Stomach smooth muscle (tissue), 2 donors: ENCODE measurements around the gene CHST15.

Source experiments
- H3K27ac ChIP-seq: one replicate; pipeline ENCODE4 v1.7.0; 2013; ENCODE audit warnings: mild to moderate bottlenecking, low read length, inconsistent platforms
- H3K27me3 ChIP-seq, 2 donors: one replicate each; pipeline ENCODE4 v1.7.0; 2013; ENCODE audit warnings: low read length in 2 of 2; ENCODE audit not compliant: insufficient read depth in 2 of 2, control insufficient read depth in 1 of 2
- H3K36me3 ChIP-seq, 2 donors: one replicate each; pipeline ENCODE4 v1.7.0; 2013; ENCODE audit warnings: low read length in 2 of 2; ENCODE audit not compliant: control insufficient read depth in 2 of 2, insufficient read depth in 2 of 2
- H3K4me1 ChIP-seq: one replicate; pipeline ENCODE4 v1.7.0; 2013; ENCODE audit warnings: low read length; ENCODE audit not compliant: control insufficient read depth, insufficient read depth
- H3K4me3 ChIP-seq, 2 donors: one replicate each; pipeline ENCODE4 v1.7.0; 2013; ENCODE audit warnings: low read length in 2 of 2
- H3K9ac ChIP-seq, 2 donors: one replicate each; pipeline ENCODE4 v1.7.0; 2013; ENCODE audit warnings: low read length in 2 of 2, mild to moderate bottlenecking in 1 of 2
- H3K9me3 ChIP-seq, 2 donors: one replicate each; pipeline ENCODE4 v1.7.0; 2013; ENCODE audit warnings: low read length in 2 of 2; ENCODE audit not compliant: control insufficient read depth in 2 of 2
- donor health status: healthy.
- donor health status: Pancreatic carcinoma.

The CHST15 gene

DNA sequence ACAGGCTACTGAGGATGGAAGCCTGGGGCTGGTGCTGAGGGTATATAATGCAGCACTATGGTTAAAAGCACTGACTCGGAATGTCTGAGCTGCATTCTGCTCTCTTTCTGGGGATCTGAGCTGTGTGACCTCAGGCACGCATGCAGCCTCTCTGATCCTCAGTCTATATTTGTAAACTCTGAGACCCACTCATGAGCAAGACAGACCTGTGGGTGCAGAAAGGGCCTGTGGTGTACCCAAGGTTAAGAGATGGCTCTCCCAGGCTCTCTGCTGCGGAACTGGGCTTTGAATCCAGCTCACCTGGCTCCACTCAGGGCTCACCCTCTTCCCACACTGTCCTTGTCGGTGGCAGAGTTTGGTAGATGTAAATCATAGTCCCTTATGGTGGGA, 89.9 kb downstream of the CHST15 start:
- H3K27me3 ChIP-seq: no peaks in the 10 kb centered on the region
- no peaks in the 10 kb centered on the region for H3K9me3 ChIP-seq
- H3K27ac ChIP-seq: peak overlapping the region; percentile 97
- H3K9ac ChIP-seq: no peak overlapping the region
- H3K4me1 ChIP-seq: peaks cover 55% of the 10 kb centered on the region
- H3K4me3 ChIP-seq: no peak overlapping the region
- peaks cover 0 to 5% of the 10 kb centered on the region in 2 donors for H3K36me3 ChIP-seq

DNA sequence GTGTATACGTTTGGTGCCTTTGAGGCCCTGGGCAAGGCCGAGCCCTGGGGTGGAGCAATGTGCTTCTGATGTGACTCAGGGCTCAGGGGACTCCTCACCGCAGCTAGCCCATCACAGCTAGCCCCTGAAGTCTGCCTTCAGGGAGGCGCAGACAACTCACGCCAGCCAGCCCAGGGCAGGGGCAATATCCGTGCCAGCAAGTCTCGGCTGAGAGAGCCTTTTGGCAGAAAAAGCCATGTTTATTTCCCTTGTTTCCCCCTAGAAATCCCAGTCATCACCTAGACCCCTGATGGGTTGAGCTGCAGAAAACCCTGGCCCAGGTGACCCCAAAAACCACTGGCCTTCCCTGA, 90.4 kb downstream of the CHST15 start:
- no peaks in the 10 kb centered on the region for H3K9me3 ChIP-seq
- H3K27ac ChIP-seq: peak overlapping the region; percentile 97
- H3K4me1 ChIP-seq: peaks cover 50% of the 10 kb centered on the region
- no peaks in the 10 kb centered on the region for H3K27me3 ChIP-seq
- peaks cover 0 to 2% of the 10 kb centered on the region in 2 donors for H3K36me3 ChIP-seq
- no peak overlapping the region for H3K9ac ChIP-seq
- no peak overlapping the region for H3K4me3 ChIP-seq

DNA sequence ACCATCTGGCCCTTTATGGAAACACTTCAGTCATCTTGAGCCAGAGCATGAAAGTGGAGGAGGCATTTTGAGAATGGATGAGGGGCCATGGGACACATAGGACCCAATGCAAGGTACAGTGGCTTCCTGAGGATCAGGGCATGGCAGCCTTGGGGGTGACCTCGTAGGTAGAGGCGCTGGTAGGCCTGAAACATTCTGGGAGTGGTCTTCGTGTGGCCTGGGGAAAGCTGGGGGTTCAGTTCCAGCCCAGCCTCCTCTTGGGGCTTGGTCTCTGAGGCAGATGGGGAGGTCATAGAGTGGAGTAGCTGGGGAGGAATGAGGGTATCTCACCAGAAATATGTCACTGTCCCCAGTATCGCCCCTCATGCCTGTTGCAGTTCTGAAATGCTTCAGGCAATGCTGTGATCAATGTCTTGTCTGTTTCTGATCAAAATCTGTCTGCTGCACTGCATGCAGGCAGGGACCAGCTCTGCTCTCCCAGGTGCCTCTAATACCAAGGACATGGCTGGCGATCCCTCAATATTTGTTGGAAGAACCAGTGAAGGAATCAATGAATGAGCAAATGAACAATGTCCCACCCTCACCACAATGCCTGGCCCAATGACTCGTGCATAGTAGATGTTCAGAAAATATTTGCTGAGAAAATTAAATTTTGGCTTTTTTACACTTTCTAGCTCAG, 90.9 kb downstream of the CHST15 start:
- Histone ChIP-seq H3K36me3 (peaks cover 0 to 2% of the 10 kb centered on the region in 2 donors), H3K4me1 (peaks cover 48% of the 10 kb centered on the region), H3K27me3 (no peaks in the 10 kb centered on the region), H3K9me3 (no peaks in the 10 kb centered on the region), H3K9ac (no peak overlapping the region), H3K4me3 (no peak overlapping the region), H3K27ac (peak overlapping the region; percentile 97)

DNA sequence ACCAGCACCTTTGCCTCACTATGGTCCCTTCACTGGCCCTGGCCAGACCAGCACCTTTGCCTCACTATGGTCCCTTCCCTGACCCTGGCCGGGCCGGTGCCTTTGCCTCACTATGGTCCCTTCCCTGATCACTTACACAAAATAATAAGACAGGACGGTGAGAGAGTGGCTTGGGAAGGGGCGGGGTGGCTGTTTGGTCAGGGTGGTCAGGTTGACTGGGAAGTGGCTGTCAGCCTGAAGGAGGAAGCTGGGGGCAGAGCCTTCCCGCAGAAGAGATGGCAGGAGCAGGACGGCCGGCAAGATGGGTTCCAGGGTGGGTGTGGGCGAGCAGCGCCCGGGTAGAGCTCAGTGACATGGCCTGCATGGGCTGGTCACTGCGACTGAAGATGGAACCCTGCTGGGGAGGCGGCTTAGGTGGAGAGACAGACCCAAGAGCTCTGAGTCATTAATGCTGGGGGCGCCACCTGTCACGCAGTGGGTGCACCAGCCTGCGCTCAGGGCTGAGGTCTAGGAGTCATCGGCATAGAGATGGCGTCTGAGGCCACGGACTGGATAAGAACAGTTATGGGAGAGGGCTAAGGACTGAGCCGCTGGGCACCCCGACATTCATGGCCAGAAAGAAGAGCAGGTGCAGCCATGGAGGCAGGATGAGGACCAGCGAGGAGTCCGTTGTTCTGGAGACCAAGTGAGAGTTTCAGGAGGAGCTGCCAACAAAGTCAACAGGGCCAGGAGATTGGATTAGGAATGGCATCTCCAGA, 91.8 kb downstream of the CHST15 start:
- H3K9me3 ChIP-seq: no peaks in the 10 kb centered on the region
- peaks cover 0 to 2% of the 10 kb centered on the region in 2 donors for H3K36me3 ChIP-seq
- peak overlapping the region; percentile 11 for H3K27ac ChIP-seq

DNA sequence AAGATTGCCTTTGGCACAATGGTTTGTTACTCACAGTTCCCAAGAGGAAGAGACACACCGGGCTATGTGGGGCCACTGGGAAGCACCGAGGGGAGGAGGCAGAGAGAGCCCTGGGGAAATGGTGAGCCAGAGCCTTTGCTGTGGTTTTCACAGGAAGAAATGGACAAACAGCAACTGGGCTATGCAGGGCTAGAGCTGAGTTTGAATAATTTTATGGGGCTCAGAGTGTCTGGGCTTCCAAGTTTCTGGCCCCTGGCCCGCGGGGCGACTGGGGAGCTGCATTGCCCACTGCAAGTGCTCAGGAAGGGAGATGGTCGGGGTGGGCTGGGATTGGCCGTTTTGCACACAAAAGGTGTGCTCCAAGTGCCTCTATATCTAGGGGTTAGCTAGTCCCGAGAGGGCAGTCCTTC, 92.6 kb downstream of the CHST15 start:
- Histone ChIP-seq H3K27ac (peak overlapping the region; percentile 11), H3K9ac (no peak overlapping the region), H3K4me1 (peaks cover 39% of the 10 kb centered on the region), H3K36me3 (peaks cover 0 to 2% of the 10 kb centered on the region in 2 donors), H3K27me3 (no peaks in the 10 kb centered on the region), H3K4me3 (no peak overlapping the region), H3K9me3 (no peaks in the 10 kb centered on the region)

More for the DNA sequence above, 91.8 kb downstream of the CHST15 start:
- Histone ChIP-seq H3K4me3 (no peak overlapping the region), H3K4me1 (peaks cover 45% of the 10 kb centered on the region), H3K27me3 (no peaks in the 10 kb centered on the region), H3K9ac (no peak overlapping the region)

DNA sequence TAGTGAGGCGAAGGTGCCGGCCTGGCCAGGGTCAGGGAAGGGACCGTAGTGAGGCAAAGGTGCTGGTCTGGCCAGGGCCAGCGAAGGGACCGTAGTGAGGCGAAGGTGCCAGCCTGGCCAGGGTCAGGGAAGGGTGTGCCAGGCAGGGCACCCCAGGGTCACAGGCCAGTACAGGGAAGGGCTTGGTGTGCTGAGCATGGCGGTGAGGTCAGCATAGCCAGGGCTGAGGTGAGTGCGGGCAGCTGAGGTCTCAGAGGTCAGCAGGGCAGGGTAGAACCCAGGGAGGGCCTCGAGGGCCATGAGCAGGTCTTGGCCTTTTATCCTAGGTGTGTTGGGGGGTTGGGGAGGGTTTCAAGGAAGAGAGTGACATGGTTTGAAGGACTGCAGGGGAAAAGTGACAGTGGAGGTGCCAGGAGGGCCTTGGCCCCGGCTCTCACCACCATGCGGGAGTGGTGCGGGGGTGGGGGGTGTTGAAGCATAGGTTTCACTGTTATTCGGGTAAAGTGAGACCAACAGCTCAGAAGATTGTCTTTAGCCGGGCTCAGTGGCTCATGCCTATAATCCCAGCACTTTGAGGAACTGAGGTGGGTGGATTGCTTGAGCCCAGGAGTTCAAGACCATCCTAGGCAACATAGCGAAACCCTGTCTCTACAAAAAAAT, 93.3 kb downstream of the CHST15 start:
- Histone ChIP-seq H3K36me3 (peaks cover 0 to 2% of the 10 kb centered on the region in 2 donors), H3K27ac (no peak overlapping the region), H3K4me1 (peaks cover 39% of the 10 kb centered on the region), H3K9ac (no peak overlapping the region), H3K4me3 (no peak overlapping the region), H3K9me3 (no peaks in the 10 kb centered on the region), H3K27me3 (no peaks in the 10 kb centered on the region)

DNA sequence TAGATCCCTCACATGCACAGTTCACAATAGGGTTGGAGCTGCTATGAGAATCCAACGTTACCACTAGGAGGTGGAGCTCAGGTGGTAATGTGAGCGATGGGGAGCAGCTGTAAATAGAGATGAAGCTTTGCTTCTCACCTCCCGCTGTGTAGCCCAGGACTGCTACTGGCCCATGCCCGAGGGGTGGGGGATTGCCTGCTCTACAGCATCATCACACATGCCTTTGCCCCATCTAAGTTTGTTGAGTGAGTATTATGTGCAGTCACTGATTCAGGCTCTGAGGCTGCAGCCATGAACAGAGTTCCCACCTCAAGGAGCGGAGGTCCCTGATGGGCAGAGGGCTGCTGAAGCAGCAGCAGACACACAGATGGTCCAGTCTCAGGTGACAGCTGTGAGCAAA, 94.1 kb downstream of the CHST15 start:
- Histone ChIP-seq H3K27ac (no peak overlapping the region), H3K4me1 (peaks cover 38% of the 10 kb centered on the region), H3K9me3 (no peaks in the 10 kb centered on the region), H3K36me3 (peaks cover 0 to 2% of the 10 kb centered on the region in 2 donors), H3K9ac (no peak overlapping the region), H3K4me3 (no peak overlapping the region), H3K27me3 (no peaks in the 10 kb centered on the region)

DNA sequence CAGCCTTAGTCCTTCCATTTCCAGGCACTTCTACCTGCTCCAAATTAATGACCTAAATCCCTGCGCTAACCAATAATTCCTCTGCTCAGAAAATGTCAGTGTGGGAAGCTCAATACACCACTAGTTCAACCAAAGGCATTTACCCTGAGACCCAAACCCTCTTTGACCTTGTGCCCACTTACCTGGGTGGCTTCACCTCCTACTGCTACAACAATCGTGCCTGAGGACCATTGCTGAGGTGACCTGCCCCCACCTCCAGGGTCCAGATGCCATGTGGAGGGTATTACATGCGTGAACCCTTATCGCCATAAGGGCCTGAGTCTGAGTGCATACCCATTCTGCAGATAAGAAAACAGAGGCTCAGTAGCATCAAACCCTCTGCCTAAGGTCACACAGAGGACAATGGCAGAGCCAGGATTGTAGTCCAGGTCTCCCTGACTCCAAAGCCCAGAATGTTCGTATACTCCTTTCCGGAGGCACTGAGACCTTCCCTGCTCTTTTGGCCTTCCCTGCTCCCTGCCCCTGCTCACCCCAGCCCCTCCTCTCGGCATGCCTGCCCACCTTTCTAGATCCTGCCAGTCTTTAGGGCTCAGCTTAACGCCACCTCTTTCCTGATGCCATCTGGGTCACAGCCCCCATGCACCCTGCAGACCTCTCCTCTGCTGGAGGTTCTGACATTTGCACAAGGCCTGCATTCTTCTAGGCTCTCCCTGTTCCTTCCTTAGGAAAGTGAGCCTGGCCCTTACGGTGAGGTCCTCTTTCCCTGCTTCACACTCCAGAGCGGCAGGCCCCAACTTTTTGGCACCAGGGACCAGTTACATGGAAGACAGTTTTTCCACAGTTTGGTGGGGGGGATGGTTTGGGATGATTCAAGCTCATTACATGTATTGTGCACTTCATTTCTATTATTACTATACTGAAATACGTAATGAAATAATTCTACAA, 94.9 kb downstream of the CHST15 start:
- Histone ChIP-seq H3K27me3 (no peaks in the 10 kb centered on the region), H3K36me3 (peaks cover 0 to 2% of the 10 kb centered on the region in 2 donors), H3K4me1 (peaks cover 37% of the 10 kb centered on the region), H3K27ac (peak overlapping the region; percentile 18), H3K9me3 (no peaks in the 10 kb centered on the region), H3K4me3 (no peak overlapping the region), H3K9ac (no peak overlapping the region)

DNA sequence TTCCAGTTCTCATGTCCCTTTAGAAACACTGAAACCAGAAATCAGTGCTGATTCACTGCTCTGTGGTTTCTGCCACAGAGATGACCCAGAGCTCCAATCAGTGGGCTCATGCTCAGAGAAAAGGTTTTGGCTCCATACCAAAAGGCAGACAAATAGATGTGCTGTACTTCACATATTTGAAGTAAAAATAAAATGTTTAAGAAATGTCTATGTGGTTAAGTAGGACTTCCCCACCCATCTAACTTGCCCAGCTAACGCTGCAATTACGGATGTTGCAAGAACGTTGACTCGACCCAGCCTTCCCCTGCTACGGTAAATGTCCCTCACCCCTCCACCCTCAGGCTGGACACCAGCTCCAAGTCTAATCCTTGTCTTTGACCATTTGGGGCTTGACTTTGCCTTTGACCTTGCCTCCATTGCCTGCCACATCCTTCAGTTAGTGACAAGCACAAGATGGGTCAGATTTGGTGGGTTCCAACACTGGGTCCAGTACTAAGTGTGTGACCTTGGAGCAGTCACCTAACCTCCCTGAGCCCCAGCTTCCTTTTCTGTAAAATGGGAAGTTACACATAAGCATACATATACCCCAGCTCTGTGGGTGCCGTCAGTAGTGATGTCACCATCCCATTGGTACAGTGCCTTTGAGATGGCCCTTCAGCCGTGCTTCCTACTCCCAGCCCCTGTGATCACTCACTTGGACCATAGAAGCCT, 95.8 kb downstream of the CHST15 start:
- peaks cover 34% of the 10 kb centered on the region for H3K4me1 ChIP-seq
- H3K27ac ChIP-seq: peak overlapping the region; percentile 18
- H3K9me3 ChIP-seq: no peaks in the 10 kb centered on the region
- no peaks in the 10 kb centered on the region for H3K27me3 ChIP-seq
- H3K36me3 ChIP-seq: peaks cover 0 to 2% of the 10 kb centered on the region in 2 donors
- H3K9ac ChIP-seq: no peak overlapping the region
- H3K4me3 ChIP-seq: no peak overlapping the region

DNA sequence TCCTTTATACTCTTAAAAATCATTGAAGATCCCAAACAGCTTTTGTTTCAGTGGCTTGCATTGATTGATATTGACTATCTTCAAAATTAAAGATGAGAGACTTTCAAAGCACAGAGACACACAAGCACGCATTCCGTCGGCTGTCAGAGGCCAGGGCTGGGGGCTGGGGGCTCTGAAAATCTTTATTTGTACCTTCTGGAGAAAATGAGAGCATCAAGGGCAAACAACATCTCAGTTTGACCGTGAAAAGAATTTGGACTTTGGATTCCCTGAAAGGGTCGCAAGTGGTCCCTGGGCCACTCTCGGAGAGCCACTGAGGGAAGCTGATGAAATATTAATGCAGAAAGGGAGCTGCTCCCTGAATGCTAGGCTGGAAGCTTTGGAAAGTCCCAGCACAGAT, 96.4 kb downstream of the CHST15 start:
- H3K9ac ChIP-seq: no peak overlapping the region
- H3K27me3 ChIP-seq: peaks cover under 1 to 2% of the 10 kb centered on the region in 2 donors
- H3K4me1 ChIP-seq: peaks cover 36% of the 10 kb centered on the region
- H3K27ac ChIP-seq: no peak overlapping the region
- H3K9me3 ChIP-seq: no peaks in the 10 kb centered on the region
- H3K36me3 ChIP-seq: no peaks in the 10 kb centered on the region
- no peak overlapping the region for H3K4me3 ChIP-seq
